Stimulated activated CD4-positive, alpha-beta T cell treated with anti-CD3 and anti-CD28 coated beads, Interleukin-2, amount 100 ng/mL, for 24 hours (primary cell): ENCODE data around the gene MYH4.

Experiments used
- DNase-seq, 2 donors: peaks; one replicate each; pipeline ENCODE4 v3.0.0-alpha.2; 2020

Gene MYH4

GRCh38 chr17:10421211-10421610 lies 48.1 kb downstream of the MYH4 start:
- no peak for DNase-seq

- DNase-seq, result no peak
Observed at GRCh38 chr17:10420811-10421210, 48.5 kb downstream of the MYH4 start.

- no peak for DNase-seq
Observed at GRCh38 chr17:10417431-10417830, 51.9 kb downstream of the MYH4 start.

- no peak for DNase-seq
Observed at GRCh38 chr17:10415161-10415560, 54.2 kb downstream of the MYH4 start.

GRCh38 chr17:10403589-10403988 lies 65.8 kb downstream of the MYH4 start:
- DNase-seq, result no peak

- no peak for DNase-seq
Observed at GRCh38 chr17:10398352-10398751, 71.0 kb downstream of the MYH4 start.

GRCh38 chr17:10396524-10397163 lies 72.7 kb downstream of the MYH4 start:
- no peak for DNase-seq

GRCh38 chr17:10394201-10394887 lies 75.0 kb downstream of the MYH4 start:
- DNase-seq, result no peak
